Colonic mucosa (tissue), 4 donors: ENCODE data around the gene KLLN. TPM values are rescaled to one million over a fixed set of nuclear protein-coding genes. Genes with fewer than 3 reads are reported as not detected.
"Not testable (repeated sequence)": the region's sequence is repeated elsewhere in the genome, so short reads cannot be mapped to it uniquely, and the experiment has no call there.

ENCODE experiments used
- DNase-seq: peaks from one replicate; pipeline ENCODE4 v3.0.0-alpha.2; 2020
- H3K27ac ChIP-seq: fragments of 200-600 bp; one replicate; pipeline ENCODE4 v1.8.0; 2021
- H3K27me3 ChIP-seq: fragments of 200-600 bp; one replicate; pipeline ENCODE4 v1.8.0; 2021
- H3K36me3 ChIP-seq: fragments of 200-600 bp; one replicate; pipeline ENCODE4 v1.8.0; 2021
- H3K4me1 ChIP-seq: fragments of 200-600 bp; one replicate; pipeline ENCODE4 v1.8.0; 2021; ENCODE audit warnings: mild to moderate bottlenecking
- H3K4me3 ChIP-seq: fragments of 200-600 bp; one replicate; pipeline ENCODE4 v1.8.0; 2021
- H3K9ac ChIP-seq, 2 donors: one replicate each; pipeline ENCODE4 v1.7.0; 2013; ENCODE audit warnings: control low read depth in 2 of 2, low read depth in 2 of 2, low read length in 2 of 2
- H3K9me3 ChIP-seq: fragments of 200-600 bp; one replicate; pipeline ENCODE4 v1.8.0; 2021
- intact Hi-C: fragments of 100-400 bp; cut with DNase I; formaldehyde crosslinking; loops from one replicate; pipeline ENCODE4 v1.14.1; 2022
- total RNA-seq, 2 donors: library from RNA; stranded (reverse); fragmentation: NEBNext Ultra II Directional in 1 of 2; extraction: Animal tissue kit (Norgen Biotek cat#: 25700) in 1 of 2; gene quantifications; one replicate each; pipeline ENCODE4 v1.2.1, GENCODE V29; 2021
- TF ChIP-seq, protein P1 (sequence below): fragments of 200-600 bp; IDR thresholded peaks from one replicate; pipeline ENCODE4 v1.8.0; 2022; ENCODE audit warnings: antibody characterized with exemption, mild to moderate bottlenecking
- donor health status: healthy.
- donor health status: DM: no; HTN: no; CAD: no.
- donor health status: DM: no; HTN: no; CAD: no.

Gene KLLN, protein sequence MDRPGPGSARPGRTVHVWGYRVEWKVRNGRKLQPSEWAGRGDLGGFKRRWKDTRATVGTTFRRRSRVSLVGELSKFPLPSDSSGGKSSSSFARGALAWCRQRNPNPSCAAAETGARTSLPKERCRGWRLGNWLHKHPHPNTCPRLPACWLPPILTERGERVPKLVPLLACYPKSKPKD
- total RNA-seq = 1 to 10 TPM; 1.0 to 1.8 TPM

- peak within 1 kb of the TSS; percentile 96 for H3K27ac ChIP-seq
- peak within 1 kb of the TSS; percentile 89 to 100 for H3K9ac ChIP-seq
- peak within 1 kb of the TSS; percentile 77 for H3K4me3 ChIP-seq
- DNase-seq = peak; percentile 89
- no peaks in the 10 kb centered on the region for H3K9me3 ChIP-seq
- H3K36me3 ChIP-seq = no peaks in the 10 kb centered on the region
- intact Hi-C loops = loop anchor here (5.0 kb wide), 1 partner anchor 524 kb away; no protein-coding TSS in a partner anchor
- no peaks in the 10 kb centered on the region for H3K27me3 ChIP-seq
- TF ChIP-seq, protein P1, sequence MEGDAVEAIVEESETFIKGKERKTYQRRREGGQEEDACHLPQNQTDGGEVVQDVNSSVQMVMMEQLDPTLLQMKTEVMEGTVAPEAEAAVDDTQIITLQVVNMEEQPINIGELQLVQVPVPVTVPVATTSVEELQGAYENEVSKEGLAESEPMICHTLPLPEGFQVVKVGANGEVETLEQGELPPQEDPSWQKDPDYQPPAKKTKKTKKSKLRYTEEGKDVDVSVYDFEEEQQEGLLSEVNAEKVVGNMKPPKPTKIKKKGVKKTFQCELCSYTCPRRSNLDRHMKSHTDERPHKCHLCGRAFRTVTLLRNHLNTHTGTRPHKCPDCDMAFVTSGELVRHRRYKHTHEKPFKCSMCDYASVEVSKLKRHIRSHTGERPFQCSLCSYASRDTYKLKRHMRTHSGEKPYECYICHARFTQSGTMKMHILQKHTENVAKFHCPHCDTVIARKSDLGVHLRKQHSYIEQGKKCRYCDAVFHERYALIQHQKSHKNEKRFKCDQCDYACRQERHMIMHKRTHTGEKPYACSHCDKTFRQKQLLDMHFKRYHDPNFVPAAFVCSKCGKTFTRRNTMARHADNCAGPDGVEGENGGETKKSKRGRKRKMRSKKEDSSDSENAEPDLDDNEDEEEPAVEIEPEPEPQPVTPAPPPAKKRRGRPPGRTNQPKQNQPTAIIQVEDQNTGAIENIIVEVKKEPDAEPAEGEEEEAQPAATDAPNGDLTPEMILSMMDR = no peak
- H3K4me1 ChIP-seq = no peaks in the 10 kb centered on the region
Measured at GRCh38 chr10:87863053-87863943, at the start of gene KLLN, which contains the start of gene PTEN. KLLN (minus strand) TSS chr10:87863533; CDS start chr10:87862487, 1,046 bp downstream. PTEN (plus strand) TSS chr10:87863625; CDS start chr10:87864470, 845 bp downstream.

DNA sequence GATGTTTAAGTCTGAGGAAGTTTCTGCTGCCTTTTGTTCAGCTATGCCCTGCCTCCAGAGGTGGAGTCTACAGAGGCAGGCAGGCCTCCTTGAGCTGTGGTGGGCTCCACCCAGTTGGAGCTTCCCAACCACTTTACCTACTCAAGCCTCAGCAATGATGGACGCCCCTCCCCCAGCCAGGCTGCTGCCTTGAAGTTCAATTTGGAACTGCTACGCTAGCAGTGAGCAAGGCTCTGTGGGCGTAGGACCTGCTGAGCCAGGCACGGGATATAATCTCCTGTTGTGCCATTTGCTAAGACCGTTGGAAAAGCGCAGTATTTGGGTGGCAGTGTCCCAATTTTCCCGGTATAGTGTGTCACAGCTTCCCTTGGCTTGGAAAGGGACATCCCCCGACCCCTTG lies 40.1 kb upstream of the KLLN start:
- H3K27me3 ChIP-seq, intact Hi-C loops, H3K4me1 ChIP-seq, H3K4me3 ChIP-seq, H3K9ac ChIP-seq, DNase-seq, H3K36me3 ChIP-seq, H3K27ac ChIP-seq, H3K9me3 ChIP-seq: not testable (repeated sequence)

GRCh38 chr10:87897957-87898356 lies 34.6 kb upstream of the KLLN start:
- intact Hi-C loops, DNase-seq, H3K9me3 ChIP-seq, H3K27me3 ChIP-seq, H3K27ac ChIP-seq, H3K4me1 ChIP-seq, H3K9ac ChIP-seq, H3K36me3 ChIP-seq, H3K4me3 ChIP-seq: not testable (repeated sequence)

GRCh38 chr10:87896216-87896615 lies 32.9 kb upstream of the KLLN start:
- Histone ChIP-seq H3K27ac (no peak overlapping the region), H3K9me3 (no peaks in the 10 kb centered on the region), H3K36me3 (no peaks in the 10 kb centered on the region), H3K4me1 (no peaks in the 10 kb centered on the region), H3K9ac (no peak overlapping the region), H3K4me3 (no peak overlapping the region), H3K27me3 (no peaks in the 10 kb centered on the region)
- TF ChIP-seq, protein P1 = no peak
- intact Hi-C loops = no loop called here
- no peak for DNase-seq

- Histone ChIP-seq H3K9me3 (no peaks in the 10 kb centered on the region), H3K27me3 (no peaks in the 10 kb centered on the region), H3K4me1 (no peaks in the 10 kb centered on the region), H3K36me3 (no peaks in the 10 kb centered on the region), H3K9ac (no peak overlapping the region), H3K4me3 (no peak overlapping the region), H3K27ac (no peak overlapping the region)
- DNase-seq = no peak
- intact Hi-C loops = no loop called here
- TF ChIP-seq, protein P1 = no peak
Measured at GRCh38 chr10:87895430-87895829, 32.1 kb upstream of the KLLN start.

DNA sequence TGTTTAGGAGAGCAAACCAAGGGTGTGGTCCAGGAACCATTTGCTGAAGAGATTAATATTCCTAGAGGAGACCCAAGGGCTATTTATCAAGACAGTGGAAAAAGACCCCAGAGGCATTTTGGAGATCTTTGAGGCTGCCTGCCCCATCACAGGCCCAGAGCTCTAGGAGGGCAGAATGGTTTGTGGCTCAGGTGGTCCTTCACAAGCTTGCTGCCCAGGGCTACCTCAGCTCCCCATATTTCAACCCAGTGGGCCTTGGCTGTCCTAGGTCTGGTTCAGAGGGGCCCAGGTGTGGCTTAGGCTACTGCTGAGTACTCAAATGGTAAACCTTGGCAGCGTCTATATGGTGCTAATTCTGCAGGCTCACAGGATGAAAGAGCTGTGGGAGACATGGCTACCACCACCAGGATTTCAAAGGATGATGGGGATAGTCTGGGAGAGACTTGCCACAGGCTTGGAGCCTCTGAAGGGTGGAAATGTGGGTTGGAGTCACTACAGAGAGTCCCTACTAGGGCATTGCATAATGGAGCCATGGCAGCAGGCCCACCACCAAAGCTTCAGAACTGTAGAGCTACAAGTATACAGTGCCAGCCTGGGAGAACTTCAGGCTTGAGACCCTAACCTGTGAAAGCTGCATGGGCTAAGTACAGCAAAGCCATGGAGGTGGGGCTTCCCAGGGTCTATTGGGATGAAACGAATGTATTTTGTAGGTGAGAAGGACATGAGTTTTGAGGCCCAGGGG lies 24.4 kb upstream of the KLLN start:
- TF ChIP-seq, protein P1 = no peak
- Histone ChIP-seq H3K27me3 (no peaks in the 10 kb centered on the region), H3K27ac (no peak overlapping the region), H3K9ac (no peak overlapping the region), H3K4me3 (no peak overlapping the region), H3K9me3 (no peaks in the 10 kb centered on the region), H3K36me3 (no peaks in the 10 kb centered on the region), H3K4me1 (no peaks in the 10 kb centered on the region)
- no peak for DNase-seq
- intact Hi-C loops = no loop called here
